Glomerular endothelial cell (primary cell): ENCODE data around the gene CLNS1A. TPM values are rescaled to one million over a fixed set of nuclear protein-coding genes. Genes with fewer than 3 reads are reported as not detected.

ENCODE experiments used
- total RNA-seq: library from RNA; depleted of rRNA; stranded (reverse); fragments of >200 nt; gene quantifications from 2 replicates; pipeline ENCODE4 v1.2.3, GENCODE V29; 2015

CLNS1A gene
- total RNA-seq, 1 donor from 2014 or later: 82.1 TPM

Other genes starting within 250 kb of the CLNS1A start
- gene PAK1, start 163.7 kb downstream of the CLNS1A start, total RNA-seq: 9.9 and 13.1 TPM in 2 replicates
- 0.18 TPM in 1 of 2 replicates, not detected in the other for gene AQP11, start 47.8 kb downstream of the CLNS1A start, total RNA-seq
- 30.2 and 50.9 TPM in 2 replicates for gene RSF1, start 182.9 kb upstream of the CLNS1A start, total RNA-seq
- gene AAMDC, start 183.3 kb upstream of the CLNS1A start, total RNA-seq: 36.1 and 53.2 TPM in 2 replicates